NK-92 treated with Interleukin-12 subunit alpha and Interleukin-12 subunit beta, amount 100 ng/mL, for 24 hours (cell line): ENCODE data around the gene GOLGA6L2.
"Not testable (repeated sequence)": the region's sequence is repeated elsewhere in the genome, so short reads cannot be mapped to it uniquely, and the experiment has no call there.

ENCODE experiments used
- DNase-seq: peaks from one replicate; lab custom pipeline; 2025; lab: John Stamatoyannopoulos, UW

Gene GOLGA6L2

GRCh38 chr15:23447107-23447500 is at the start of gene GOLGA6L2:
GOLGA6L2 (minus strand) TSS chr15:23447243; CDS start chr15:23447181, 62 bp downstream.
- DNase-seq = no peak

- no peak for DNase-seq
Measured at GRCh38 chr15:23484870-23485269, 37.8 kb upstream of the GOLGA6L2 start.

GRCh38 chr15:23483821-23484299 is 36.8 kb upstream of the GOLGA6L2 start:
- DNase-seq = no peak

- no peak for DNase-seq
Measured at GRCh38 chr15:23482764-23483489, 35.9 kb upstream of the GOLGA6L2 start.

GRCh38 chr15:23482228-23482627 is 35.2 kb upstream of the GOLGA6L2 start:
- DNase-seq = no peak

GRCh38 chr15:23477920-23478319 is 30.9 kb upstream of the GOLGA6L2 start:
- no peak for DNase-seq

- DNase-seq = no peak
Measured at GRCh38 chr15:23472678-23473077, 25.6 kb upstream of the GOLGA6L2 start.

GRCh38 chr15:23472033-23472432 is 25.0 kb upstream of the GOLGA6L2 start:
- DNase-seq = no peak

GRCh38 chr15:23467110-23467600 is 20.1 kb upstream of the GOLGA6L2 start:
- no peak for DNase-seq

GRCh38 chr15:23457890-23458289 is 10.8 kb upstream of the GOLGA6L2 start:
- no peak for DNase-seq

- no peak for DNase-seq
Measured at GRCh38 chr15:23446215-23447106, 582 bp downstream of the GOLGA6L2 start.

GRCh38 chr15:23444269-23444668 is 2.8 kb downstream of the GOLGA6L2 start:
- no peak for DNase-seq

- no peak for DNase-seq
Measured at GRCh38 chr15:23441204-23441603, 5.8 kb downstream of the GOLGA6L2 start.

- DNase-seq = no peak
Measured at GRCh38 chr15:23440596-23440995, 6.4 kb downstream of the GOLGA6L2 start.

- no peak for DNase-seq
Measured at GRCh38 chr15:23439513-23439912, 7.5 kb downstream of the GOLGA6L2 start.

- no peak for DNase-seq
Measured at GRCh38 chr15:23438816-23439466, 8.1 kb downstream of the GOLGA6L2 start.

- no peak for DNase-seq
Measured at GRCh38 chr15:23437673-23438072, 9.4 kb downstream of the GOLGA6L2 start.

GRCh38 chr15:23437146-23437545 is 9.9 kb downstream of the GOLGA6L2 start:
- no peak for DNase-seq

GRCh38 chr15:23436421-23436820 is 10.6 kb downstream of the GOLGA6L2 start:
- no peak for DNase-seq

- DNase-seq = not testable (repeated sequence)
Measured at GRCh38 chr15:23434699-23435098, 12.3 kb downstream of the GOLGA6L2 start.

GRCh38 chr15:23425327-23425726 is 21.7 kb downstream of the GOLGA6L2 start:
- DNase-seq = not testable (repeated sequence)
